Measurements from ENCODE around the gene SIL1.

Gene SIL1

GRCh38 chr5:138962614-138963370 is 235.4 kb downstream of the SIL1 start:
- no peaks in the 10 kb centered on the region for H3K4me1 Mint-ChIP-seq
- no peak for DNase-seq (ENCODE audit: low spot score in 2 of 2)
- H3K27ac Mint-ChIP-seq: no peak overlapping the region
- no peaks in the 10 kb centered on the region for H3K9me3 Mint-ChIP-seq
- no peaks in the 10 kb centered on the region for H3K36me3 Mint-ChIP-seq
- ATAC-seq: no peak
- no peak overlapping the region for H3K4me3 Mint-ChIP-seq

GRCh38 chr5:138961729-138962128 is 236.4 kb downstream of the SIL1 start:
- no peak for DNase-seq (ENCODE audit: low spot score in 2 of 2)
- Mint-ChIP-seq H3K36me3 (no peaks in the 10 kb centered on the region), H3K4me3 (no peak overlapping the region), H3K27ac (no peak overlapping the region), H3K4me1 (no peaks in the 10 kb centered on the region), H3K9me3 (no peaks in the 10 kb centered on the region)
- ATAC-seq: no peak

GRCh38 chr5:138961221-138961620 is 236.9 kb downstream of the SIL1 start:
- no peaks in the 10 kb centered on the region for H3K4me1 Mint-ChIP-seq
- ATAC-seq (no peak), DNase-seq (ENCODE audit: low spot score in 2 of 2) (no peak)
- H3K4me3 Mint-ChIP-seq: no peak overlapping the region
- no peaks in the 10 kb centered on the region for H3K36me3 Mint-ChIP-seq
- no peaks in the 10 kb centered on the region for H3K9me3 Mint-ChIP-seq
- H3K27ac Mint-ChIP-seq: no peak overlapping the region

GRCh38 chr5:138960145-138960692 is 237.9 kb downstream of the SIL1 start:
- ATAC-seq: no peak
- Mint-ChIP-seq H3K9me3 (no peaks in the 10 kb centered on the region), H3K36me3 (no peaks in the 10 kb centered on the region), H3K27ac (no peak overlapping the region), H3K4me1 (no peaks in the 10 kb centered on the region), H3K4me3 (no peak overlapping the region)
- no peak for DNase-seq (ENCODE audit: low spot score in 2 of 2)

- Mint-ChIP-seq H3K4me1 (peaks cover 20% of the 10 kb centered on the region), H3K9me3 (no peaks in the 10 kb centered on the region), H3K27ac (no peak overlapping the region), H3K36me3 (no peaks in the 10 kb centered on the region), H3K4me3 (no peak overlapping the region)
- ATAC-seq: no peak
- DNase-seq (ENCODE audit: low spot score in 2 of 2): no peak
Observed at GRCh38 chr5:138956801-138957200, 241.4 kb downstream of the SIL1 start.

- no peaks in the 10 kb centered on the region for H3K9me3 Mint-ChIP-seq
- DNase-seq (ENCODE audit: low spot score in 2 of 2) (no peak), ATAC-seq (no peak)
- H3K27ac Mint-ChIP-seq: no peak overlapping the region
- H3K4me3 Mint-ChIP-seq: no peak overlapping the region
- H3K36me3 Mint-ChIP-seq: no peaks in the 10 kb centered on the region
- peaks cover 20% of the 10 kb centered on the region for H3K4me1 Mint-ChIP-seq
Observed at GRCh38 chr5:138955671-138956295, 242.4 kb downstream of the SIL1 start.

GRCh38 chr5:138955013-138955660 is 243.0 kb downstream of the SIL1 start:
- H3K4me1 Mint-ChIP-seq: peaks cover 20% of the 10 kb centered on the region
- no peaks in the 10 kb centered on the region for H3K9me3 Mint-ChIP-seq
- no peak overlapping the region for H3K4me3 Mint-ChIP-seq
- no peak for DNase-seq (ENCODE audit: low spot score in 2 of 2)
- no peaks in the 10 kb centered on the region for H3K36me3 Mint-ChIP-seq
- ATAC-seq: no peak
- no peak overlapping the region for H3K27ac Mint-ChIP-seq

- Mint-ChIP-seq H3K36me3 (peaks cover 2% of the 10 kb centered on the region), H3K4me3 (no peak overlapping the region), H3K27ac (peak overlapping the region; percentile 75), H3K9me3 (no peaks in the 10 kb centered on the region), H3K4me1 (peaks cover 20% of the 10 kb centered on the region)
- DNase-seq (ENCODE audit: low spot score in 2 of 2) (no peak), ATAC-seq (no peak)
Observed at GRCh38 chr5:138954257-138955012, 243.7 kb downstream of the SIL1 start.

GRCh38 chr5:138953387-138954256 is 244.5 kb downstream of the SIL1 start:
- ATAC-seq (peak; percentile 46), DNase-seq (ENCODE audit: low spot score in 2 of 2) (no peak)
- no peaks in the 10 kb centered on the region for H3K9me3 Mint-ChIP-seq
- no peak overlapping the region for H3K4me3 Mint-ChIP-seq
- H3K4me1 Mint-ChIP-seq: peaks cover 20% of the 10 kb centered on the region
- H3K27ac Mint-ChIP-seq: peak overlapping the region; percentile 75
- H3K36me3 Mint-ChIP-seq: peaks cover 8% of the 10 kb centered on the region

GRCh38 chr5:138952962-138953361 is 245.2 kb downstream of the SIL1 start:
- Mint-ChIP-seq H3K4me1 (peaks cover 20% of the 10 kb centered on the region), H3K27ac (peak overlapping the region; percentile 75), H3K36me3 (peaks cover 14% of the 10 kb centered on the region), H3K4me3 (no peak overlapping the region), H3K9me3 (no peaks in the 10 kb centered on the region)
- no peak for DNase-seq (ENCODE audit: low spot score in 2 of 2)
- ATAC-seq: no peak

GRCh38 chr5:138951986-138952735 is 246.0 kb downstream of the SIL1 start:
- Mint-ChIP-seq H3K4me3 (no peak overlapping the region), H3K4me1 (peaks cover 20% of the 10 kb centered on the region), H3K9me3 (no peaks in the 10 kb centered on the region), H3K36me3 (peaks cover 17% of the 10 kb centered on the region), H3K27ac (no peak overlapping the region)
- ATAC-seq (no peak), DNase-seq (ENCODE audit: low spot score in 2 of 2) (no peak)

GRCh38 chr5:138951091-138951985 is 246.8 kb downstream of the SIL1 start:
- DNase-seq (ENCODE audit: low spot score in 2 of 2) (no peak), ATAC-seq (no peak)
- H3K27ac Mint-ChIP-seq: no peak overlapping the region
- H3K4me3 Mint-ChIP-seq: no peak overlapping the region
- peaks cover 17% of the 10 kb centered on the region for H3K36me3 Mint-ChIP-seq
- peaks cover 20% of the 10 kb centered on the region for H3K4me1 Mint-ChIP-seq
- no peaks in the 10 kb centered on the region for H3K9me3 Mint-ChIP-seq

- no peak for ATAC-seq
- Mint-ChIP-seq H3K27ac (peak overlapping the region; percentile 64), H3K36me3 (peaks cover 18% of the 10 kb centered on the region), H3K4me1 (peaks cover 20% of the 10 kb centered on the region), H3K9me3 (no peaks in the 10 kb centered on the region), H3K4me3 (no peak overlapping the region)
- DNase-seq (ENCODE audit: low spot score in 2 of 2): no peak
Observed at GRCh38 chr5:138950421-138951031, 247.6 kb downstream of the SIL1 start.

Data from stimulated activated effector memory CD8-positive, alpha-beta T cell treated with anti-CD3 and anti-CD28 coated beads, Interleukin-12 subunit alpha, Interleukin-12 subunit beta, amount 100 ng/mL, for 72 hours (primary cell).